ENCODE data around the gene TET3. TPM values are rescaled to one million over a fixed set of nuclear protein-coding genes. Genes with fewer than 3 reads are reported as not detected.

TET3 gene
- total and polyA plus RNA-seq, 2 of the 8 experiments (the other 6 are each of a cell fraction or from before 2014, with no cell fraction given): 4.5 to 21.1 TPM

DNA sequence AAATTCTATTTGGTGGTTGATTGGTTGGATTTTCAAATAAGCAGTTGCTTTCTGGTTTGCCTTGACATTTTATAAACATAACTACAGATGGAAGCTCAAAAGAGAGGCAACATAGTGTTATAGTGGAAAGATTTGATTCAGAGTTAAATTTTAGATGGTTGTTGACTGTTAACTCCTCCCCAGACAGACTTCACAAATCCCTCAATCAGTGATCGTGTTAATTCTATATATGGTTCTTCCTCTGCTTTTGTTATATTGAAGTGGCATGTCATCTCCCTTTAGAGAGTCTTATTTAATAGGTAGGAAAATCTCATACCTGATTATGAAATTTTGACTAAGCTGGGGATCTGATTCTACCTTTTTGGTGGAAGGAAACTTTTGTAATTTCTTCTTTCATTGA is 38.5 kb upstream of the TET3 start:
- Histone ChIP-seq H3K4me2 (ENCODE audit: insufficient read depth in 1 of 2, low read depth in 2 of 2, low read length in 2 of 2) (no peak overlapping the region), H2BK120ac (replicated peaks; ENCODE audit: low read depth, low read length) (no peak overlapping the region), H3K23me2 (ENCODE audit: low read depth, low read length) (no peaks in the 10 kb centered on the region), H2BK5ac (ENCODE audit: low read depth, low read length) (no peak overlapping the region), H3K4me1 (replicated peaks in 1 of 4; ENCODE audit: control insufficient read depth in 3 of 4, insufficient read depth in 4 of 4, low read length in 3 of 4) (no peaks in the 10 kb centered on the region), H2BK15ac (ENCODE audit: low read length) (no peak overlapping the region), H4K91ac (replicated peaks; ENCODE audit: insufficient read length, low read length) (no peak overlapping the region), H2AFZ (ENCODE audit: low read length) (no peak overlapping the region), H3K27ac (ENCODE audit: low read depth, low read length) (no peak overlapping the region), H2AK5ac (ENCODE audit: low read depth, low read length) (no peak overlapping the region), H3K9me3 (ENCODE audit: insufficient read depth in 2 of 2, low read depth in 1 of 2, low read length in 1 of 2) (no peaks in the 10 kb centered on the region), H3K23ac (ENCODE audit: insufficient read length) (no peak overlapping the region), H4K20me1 (replicated peaks in 1 of 2; ENCODE audit: control insufficient read depth in 1 of 2, insufficient read depth in 2 of 2, low read length in 2 of 2) (peaks cover 4 to 20% of the 10 kb centered on the region in 2 experiments), H3K79me1 (ENCODE audit: low read depth, low read length) (peaks cover 3% of the 10 kb centered on the region; the same call in 1 of the 2 replicates), H3K4me3 (ENCODE audit: extremely low read depth in 1 of 4, insufficient read depth in 2 of 4, low read depth in 3 of 4, low read length in 4 of 4) (no peak overlapping the region), H3K56ac (replicated peaks; ENCODE audit: insufficient read length, low read depth, low read length) (no peak overlapping the region), H2BK20ac (ENCODE audit: low read length) (no peak overlapping the region), H3K27me3 (replicated peaks in 1 of 4; ENCODE audit: control insufficient read depth in 3 of 4, extremely low read depth in 1 of 4, insufficient read depth in 3 of 4, low read length in 3 of 4) (no peaks in the 10 kb centered on the region), H3K18ac (ENCODE audit: extremely low read depth, low read length) (no peak overlapping the region), H4K5ac (ENCODE audit: insufficient read length, low read depth, low read length) (no peak overlapping the region), H3K4ac (replicated peaks; ENCODE audit: insufficient read length, low read depth, low read length) (no peak overlapping the region), H3K79me2 (ENCODE audit: control insufficient read depth in 1 of 2, insufficient read depth in 2 of 2, low read length in 2 of 2) (peaks cover 0 to 37% of the 10 kb centered on the region in 2 experiments; a peak in 2 of 4 replicates), H3K14ac (ENCODE audit: insufficient read length) (no peak overlapping the region), H2BK12ac (ENCODE audit: low read depth, low read length) (no peak overlapping the region), H4K8ac (ENCODE audit: extremely low read depth, insufficient read depth, low read length) (no peak overlapping the region), H3K9ac (replicated peaks in 1 of 4; ENCODE audit: extremely low read depth in 1 of 4, low read depth in 3 of 4, low read length in 3 of 4) (peak overlapping the region in 1 of 4 experiments; percentile 4; a peak in 1 of 7 replicates), H3K36me3 (ENCODE audit: control insufficient read depth in 2 of 4, insufficient read depth in 4 of 4, low read length in 3 of 4) (peaks cover 13 to 51% (median 36%) of the 10 kb centered on the region in 4 experiments)
- no peak for FAIRE-seq
- ChIA-PET POLR2A (ENCODE audit: partially characterized antibody) (interaction anchor here (1.0 to 1.3 kb wide), 2 partner anchors 13 to 14 kb away, joined by 3 to 4 read pairs; no protein-coding TSS in a partner anchor), CTCF (ENCODE audit: partially characterized antibody) (interaction anchor here (0.8 to 3.9 kb wide), 3 partner anchors 9 to 37 kb away, joined by 4 to 14 read pairs (median 4); no protein-coding TSS in a partner anchor)
- 100% methylated on average over 1 of the region's 1 CpG; no CpG with 5 or more reads in 1 of the 2 experiments for WGBS, 2 experiments (ENCODE audit: extremely low coverage in 1 of 2, insufficient coverage in 1 of 2, insufficient read length in 1 of 2, insufficient replicate concordance in 2 of 2, low coverage in 1 of 2, low lambda C conversion rate in 2 of 2, missing lambda C conversion rate in 1 of 2)
- DNase-seq (ENCODE audit: low read depth in 1 of 2, low spot score in 2 of 2): no peak
- TF ChIP-seq GTF2F1 (IDR thresholded peaks at IDR 0.05; ENCODE audit: borderline replicate concordance, low read depth, low read length) (no peak), SRF (IDR thresholded peaks at IDR 0.05; ENCODE audit: low read depth, low read length) (no peak), CBX5 (IDR thresholded peaks at IDR 0.05; ENCODE audit: low read depth, low read length) (no peak), TBP (IDR thresholded peaks at IDR 0.05; ENCODE audit: low read depth, low read length) (no peak), BRCA1 (IDR thresholded peaks at IDR 0.05; ENCODE audit: low read depth, low read length) (no peak), RFX5 (IDR thresholded peaks at IDR 0.05; ENCODE audit: borderline replicate concordance, low read depth, low read length) (no peak), TAF1 (IDR thresholded peaks at IDR 0.05; ENCODE audit: low read depth, low read length) (no peak), JUND (IDR thresholded peaks at IDR 0.05; ENCODE audit: low read length) (no peak), CHD1 (IDR thresholded peaks at IDR 0.05; ENCODE audit: low read depth, low read length) (no peak)
- TF ChIP-seq, protein P1, sequence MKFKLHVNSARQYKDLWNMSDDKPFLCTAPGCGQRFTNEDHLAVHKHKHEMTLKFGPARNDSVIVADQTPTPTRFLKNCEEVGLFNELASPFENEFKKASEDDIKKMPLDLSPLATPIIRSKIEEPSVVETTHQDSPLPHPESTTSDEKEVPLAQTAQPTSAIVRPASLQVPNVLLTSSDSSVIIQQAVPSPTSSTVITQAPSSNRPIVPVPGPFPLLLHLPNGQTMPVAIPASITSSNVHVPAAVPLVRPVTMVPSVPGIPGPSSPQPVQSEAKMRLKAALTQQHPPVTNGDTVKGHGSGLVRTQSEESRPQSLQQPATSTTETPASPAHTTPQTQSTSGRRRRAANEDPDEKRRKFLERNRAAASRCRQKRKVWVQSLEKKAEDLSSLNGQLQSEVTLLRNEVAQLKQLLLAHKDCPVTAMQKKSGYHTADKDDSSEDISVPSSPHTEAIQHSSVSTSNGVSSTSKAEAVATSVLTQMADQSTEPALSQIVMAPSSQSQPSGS (IDR thresholded peaks at IDR 0.05; ENCODE audit: low read length): no peak

All from H1 (cell line).